Measurements from ENCODE around the gene TMEFF1.

DNA sequence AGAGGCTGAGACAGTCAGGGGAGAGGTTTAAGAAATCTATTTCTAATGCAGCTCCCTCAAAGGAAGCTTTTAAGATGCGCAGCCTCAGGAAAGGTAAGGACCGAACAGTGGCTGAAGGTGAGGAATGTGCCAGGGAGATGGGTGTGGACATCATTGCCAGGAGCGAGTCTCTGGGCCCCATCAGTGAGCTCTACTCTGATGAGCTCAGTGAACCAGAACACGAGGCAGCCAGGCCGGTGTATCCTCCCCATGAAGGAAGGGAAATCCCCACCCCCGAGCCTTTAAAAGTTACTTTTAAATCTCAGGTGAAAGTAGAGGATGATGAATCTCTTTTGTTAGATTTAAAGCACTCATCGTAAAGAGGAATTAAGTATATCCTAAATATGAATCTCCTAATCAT lies 113.1 kb downstream of the TMEFF1 start:
- no peak for TF ChIP-seq POLR2A (IDR thresholded peaks at IDR 0.05)
- TF ChIP-seq, protein P1, sequence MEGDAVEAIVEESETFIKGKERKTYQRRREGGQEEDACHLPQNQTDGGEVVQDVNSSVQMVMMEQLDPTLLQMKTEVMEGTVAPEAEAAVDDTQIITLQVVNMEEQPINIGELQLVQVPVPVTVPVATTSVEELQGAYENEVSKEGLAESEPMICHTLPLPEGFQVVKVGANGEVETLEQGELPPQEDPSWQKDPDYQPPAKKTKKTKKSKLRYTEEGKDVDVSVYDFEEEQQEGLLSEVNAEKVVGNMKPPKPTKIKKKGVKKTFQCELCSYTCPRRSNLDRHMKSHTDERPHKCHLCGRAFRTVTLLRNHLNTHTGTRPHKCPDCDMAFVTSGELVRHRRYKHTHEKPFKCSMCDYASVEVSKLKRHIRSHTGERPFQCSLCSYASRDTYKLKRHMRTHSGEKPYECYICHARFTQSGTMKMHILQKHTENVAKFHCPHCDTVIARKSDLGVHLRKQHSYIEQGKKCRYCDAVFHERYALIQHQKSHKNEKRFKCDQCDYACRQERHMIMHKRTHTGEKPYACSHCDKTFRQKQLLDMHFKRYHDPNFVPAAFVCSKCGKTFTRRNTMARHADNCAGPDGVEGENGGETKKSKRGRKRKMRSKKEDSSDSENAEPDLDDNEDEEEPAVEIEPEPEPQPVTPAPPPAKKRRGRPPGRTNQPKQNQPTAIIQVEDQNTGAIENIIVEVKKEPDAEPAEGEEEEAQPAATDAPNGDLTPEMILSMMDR (IDR thresholded peaks at IDR 0.05), result no peak

Data from right lobe of liver (tissue), 4 donors.